GM21529 (cell line): ENCODE data around the gene SLC2A9.

ENCODE experiments used
- ATAC-seq: cut with Tn5 transposase; IDR thresholded peaks from one replicate; pipeline ENCODE4 v1.9.1; 2021; ENCODE audit not compliant: unreplicated experiment

The SLC2A9 gene

GRCh38 chr4:10020871-10021652 lies at the start of gene SLC2A9:
TSS of gene SLC2A9 (minus strand) at chr4:10021497. CDS start at chr4:10021429, 68 bp downstream.
- ATAC-seq: no peak

GRCh38 chr4:10069075-10069642 lies 47.9 kb upstream of the SLC2A9 start:
- ATAC-seq: no peak

- no peak for ATAC-seq
These were observed 45.7 kb upstream of the SLC2A9 start for GRCh38 chr4:10066670-10067651.

- no peak for ATAC-seq
These were observed 44.9 kb upstream of the SLC2A9 start for GRCh38 chr4:10066206-10066605.

- ATAC-seq: no peak
These were observed 42.4 kb upstream of the SLC2A9 start for GRCh38 chr4:10063544-10064300.

GRCh38 chr4:10061650-10062415 lies 40.5 kb upstream of the SLC2A9 start:
- no peak for ATAC-seq

- ATAC-seq: no peak
These were observed 37.1 kb upstream of the SLC2A9 start for GRCh38 chr4:10058371-10058770.

GRCh38 chr4:10057023-10057395 lies 35.7 kb upstream of the SLC2A9 start:
- no peak for ATAC-seq

- no peak for ATAC-seq
These were observed 35.2 kb upstream of the SLC2A9 start for GRCh38 chr4:10056334-10057022.

- ATAC-seq: no peak
These were observed 34.6 kb upstream of the SLC2A9 start for GRCh38 chr4:10055871-10056270.

- ATAC-seq: no peak
These were observed 33.3 kb upstream of the SLC2A9 start for GRCh38 chr4:10054571-10055041.

- no peak for ATAC-seq
These were observed 32.5 kb upstream of the SLC2A9 start for GRCh38 chr4:10053635-10054453.

- ATAC-seq: no peak
These were observed 30.3 kb upstream of the SLC2A9 start for GRCh38 chr4:10051517-10052135.

GRCh38 chr4:10050721-10051120 lies 29.4 kb upstream of the SLC2A9 start:
- no peak for ATAC-seq

- ATAC-seq: no peak
These were observed 29.0 kb upstream of the SLC2A9 start for GRCh38 chr4:10050261-10050661.

- no peak for ATAC-seq
These were observed 27.8 kb upstream of the SLC2A9 start for GRCh38 chr4:10048941-10049697.

GRCh38 chr4:10047967-10048366 lies 26.7 kb upstream of the SLC2A9 start:
- no peak for ATAC-seq
